ENCODE data around the gene PKNOX1.
"Not testable (repeated sequence)": the region's sequence is repeated elsewhere in the genome, so short reads cannot be mapped to it uniquely, and the experiment has no call there.

The PKNOX1 gene

DNA sequence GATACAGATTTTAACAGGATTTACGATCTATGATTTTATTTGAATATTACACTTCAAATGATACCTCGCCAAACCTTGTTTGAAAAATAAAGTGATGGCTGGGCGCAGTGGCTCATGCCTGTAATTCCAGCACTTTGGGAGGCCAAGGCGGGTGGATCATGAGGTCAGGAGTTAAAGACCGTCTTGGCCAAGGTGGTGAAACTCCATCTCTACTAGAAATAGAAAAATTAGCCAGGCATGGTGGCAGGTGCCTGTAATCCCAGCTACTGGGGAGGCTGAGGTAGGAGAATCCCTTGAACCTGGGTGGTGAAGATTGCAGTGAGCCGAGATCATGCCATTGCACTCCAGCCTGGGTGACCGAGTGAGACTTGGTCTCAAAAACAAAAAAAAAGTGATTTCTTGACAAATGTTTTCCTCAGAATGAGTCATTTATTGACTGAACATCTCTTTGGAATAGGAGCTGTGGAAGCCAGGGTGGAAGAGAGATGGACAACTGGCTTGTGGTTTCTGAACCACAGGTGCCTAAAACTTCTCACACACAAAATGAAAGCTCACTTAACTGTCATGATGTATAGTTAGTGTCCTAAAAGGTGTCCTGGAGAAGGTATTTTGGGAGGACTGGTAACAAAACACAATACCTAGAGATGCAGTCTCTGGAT is 11.9 kb downstream of the PKNOX1 start:
- DNase-seq (ENCODE audit: low read depth): no peak

DNA sequence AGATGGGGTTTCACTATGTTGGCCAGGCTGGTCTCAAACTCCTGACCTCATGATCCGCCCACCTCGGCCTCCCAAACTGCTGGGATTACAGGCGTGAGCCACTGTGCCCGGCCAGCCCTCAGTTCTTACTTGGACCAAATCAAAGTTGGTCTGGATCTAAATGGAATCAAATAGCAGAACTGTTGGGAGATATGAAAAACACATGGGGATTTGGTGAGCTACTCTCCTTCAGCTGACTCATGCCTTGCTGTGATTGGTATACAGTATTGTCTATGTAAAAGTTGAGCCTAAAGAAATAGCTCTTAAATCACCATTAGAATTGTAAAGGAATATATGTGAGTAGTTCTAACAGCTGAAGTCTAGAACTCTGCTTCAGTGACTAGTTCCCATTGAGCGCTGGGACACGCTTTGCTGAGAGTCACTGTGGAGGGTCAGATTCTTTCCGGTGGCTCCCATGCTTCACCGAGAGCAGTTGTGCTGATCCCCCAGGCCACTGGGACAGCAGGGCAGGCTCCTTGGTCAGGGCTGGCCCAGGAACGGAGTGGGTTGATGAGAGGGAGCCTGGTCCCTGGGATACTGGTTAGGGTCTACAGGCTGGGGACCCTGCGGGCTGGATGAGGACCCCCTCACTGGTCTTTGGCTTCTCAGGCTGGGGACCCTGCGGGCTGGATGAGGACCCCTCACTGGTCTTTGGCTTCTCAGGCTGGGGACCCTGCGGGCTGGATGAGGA is 14.0 kb downstream of the PKNOX1 start:
- DNase-seq (ENCODE audit: low read depth): no peak

DNA sequence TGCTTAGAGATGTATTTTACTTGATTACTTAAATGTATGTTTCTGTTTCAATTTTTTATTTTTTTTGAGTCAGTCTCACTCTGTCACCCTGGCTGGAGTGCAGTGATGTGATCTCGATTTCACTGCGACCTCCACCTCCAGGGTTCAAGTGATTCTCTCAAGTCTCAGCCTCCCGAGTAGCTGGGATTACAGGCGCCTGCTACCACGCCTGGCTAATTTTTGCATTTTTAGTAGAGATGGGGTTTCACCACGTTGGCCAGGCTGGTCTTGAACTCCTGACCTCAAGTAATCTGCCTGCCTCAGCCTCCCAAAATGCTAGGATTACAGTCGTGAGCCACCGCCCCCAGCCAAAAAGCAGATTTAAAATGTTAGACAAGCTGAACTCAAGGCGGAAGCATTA is 15.0 kb downstream of the PKNOX1 start:
- not testable (repeated sequence) for DNase-seq (ENCODE audit: low read depth)

DNA sequence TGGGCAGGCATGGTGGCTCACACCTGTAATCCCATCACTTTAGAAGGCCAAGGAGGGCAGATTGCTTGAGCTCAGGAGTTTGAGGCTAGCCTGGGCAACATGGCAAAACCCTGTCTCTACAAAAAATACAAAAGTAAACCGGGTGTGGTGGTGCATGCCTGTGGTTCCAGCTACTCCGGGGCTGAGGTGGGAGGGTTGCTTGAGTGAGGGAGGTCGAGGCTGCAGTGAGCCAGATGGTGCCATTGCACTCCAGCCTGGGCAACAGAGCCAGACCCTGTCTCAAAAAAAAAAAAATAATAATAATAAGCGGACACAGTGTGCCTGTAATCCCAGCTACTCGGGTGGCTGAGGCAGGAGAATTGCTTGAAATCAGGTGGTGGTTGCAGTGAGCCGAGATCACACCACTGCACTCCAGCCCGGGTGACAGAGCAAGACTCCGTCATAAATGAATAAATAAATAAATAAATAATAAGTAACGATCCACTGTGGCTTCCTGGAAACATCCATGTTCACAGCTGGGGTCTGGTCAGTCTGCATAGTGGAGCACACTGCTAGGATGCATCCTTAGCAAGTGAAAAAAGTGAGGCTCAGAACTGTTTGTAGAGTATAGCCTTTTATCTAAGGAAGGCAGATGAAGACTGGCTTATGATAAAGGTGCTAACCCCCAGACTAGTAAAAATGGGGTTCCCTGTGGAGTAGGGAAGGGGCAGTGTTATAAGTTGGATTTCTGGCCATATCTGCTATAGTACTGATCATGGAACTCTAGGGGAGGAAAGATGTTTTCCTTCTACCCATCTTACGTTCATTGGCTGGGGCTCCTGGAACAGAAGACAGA is 15.7 kb downstream of the PKNOX1 start:
- DNase-seq (ENCODE audit: low read depth): no peak

DNA sequence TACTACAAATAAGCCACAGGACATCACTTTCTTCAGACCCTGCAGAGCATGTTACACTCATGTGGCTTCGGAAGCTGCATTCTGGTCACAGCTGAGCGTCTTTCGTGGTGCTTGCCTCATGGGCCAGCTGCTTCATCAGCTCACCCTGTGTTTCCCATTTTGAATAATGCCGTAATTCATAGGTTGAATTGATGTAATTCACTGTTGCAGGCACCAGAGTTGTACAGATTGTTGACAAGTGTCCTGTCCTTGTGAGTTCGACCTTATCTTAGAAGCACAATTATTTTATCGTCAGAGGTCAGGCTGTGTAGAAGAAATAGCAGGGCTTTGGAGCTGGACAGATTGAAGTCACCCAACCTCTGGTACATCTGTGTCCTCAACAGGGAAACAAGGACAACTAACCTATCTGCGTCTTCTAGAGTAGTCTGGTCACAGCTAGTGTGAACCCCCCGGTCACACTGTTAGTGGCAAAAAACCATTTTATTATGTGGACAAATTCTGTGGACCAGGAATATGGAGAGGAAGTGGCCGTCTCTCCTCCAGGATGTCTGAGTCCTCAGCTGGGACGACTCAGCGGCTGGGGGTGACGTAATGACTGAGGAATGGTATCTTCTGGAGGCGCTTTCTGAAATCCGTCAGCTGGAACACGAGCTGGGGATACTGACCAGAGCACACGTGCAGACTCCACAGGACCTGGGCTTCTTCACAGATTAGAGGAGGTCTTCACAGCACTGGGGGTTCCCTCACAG is 17.8 kb downstream of the PKNOX1 start:
- no peak for DNase-seq (ENCODE audit: low read depth)

DNA sequence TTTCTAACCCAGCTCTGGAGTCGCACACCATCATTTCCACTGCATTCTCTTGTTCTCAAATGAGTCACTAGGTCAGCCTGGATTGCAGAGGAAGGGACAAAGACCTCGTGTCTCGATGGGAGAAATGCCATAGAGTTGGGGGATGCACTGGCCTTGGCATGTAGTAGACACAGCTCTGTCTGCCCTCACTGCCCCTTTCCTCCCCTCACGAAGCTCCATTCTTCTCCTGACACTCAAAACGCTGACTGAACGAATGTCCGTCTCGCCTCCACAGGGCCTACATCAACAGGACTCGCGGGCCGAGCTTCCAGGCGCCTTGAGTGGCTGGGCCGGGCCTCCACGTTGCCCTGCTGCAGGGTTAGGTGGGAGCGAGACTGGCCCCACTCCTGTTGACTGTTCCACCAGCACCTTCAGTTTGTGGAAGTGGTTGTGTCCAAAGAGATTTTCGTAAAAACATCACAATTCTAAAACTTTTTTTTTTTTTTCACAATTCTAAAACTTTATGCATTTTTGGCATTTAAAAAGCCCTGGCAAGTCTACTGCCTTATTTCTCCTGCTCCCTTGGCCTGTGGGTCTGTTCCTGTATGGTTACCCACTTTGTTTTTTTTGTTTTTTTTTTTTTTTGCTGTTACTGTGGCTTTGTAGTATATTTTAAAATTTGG is 18.8 kb downstream of the PKNOX1 start:
- DNase-seq (ENCODE audit: low read depth): no peak

DNA sequence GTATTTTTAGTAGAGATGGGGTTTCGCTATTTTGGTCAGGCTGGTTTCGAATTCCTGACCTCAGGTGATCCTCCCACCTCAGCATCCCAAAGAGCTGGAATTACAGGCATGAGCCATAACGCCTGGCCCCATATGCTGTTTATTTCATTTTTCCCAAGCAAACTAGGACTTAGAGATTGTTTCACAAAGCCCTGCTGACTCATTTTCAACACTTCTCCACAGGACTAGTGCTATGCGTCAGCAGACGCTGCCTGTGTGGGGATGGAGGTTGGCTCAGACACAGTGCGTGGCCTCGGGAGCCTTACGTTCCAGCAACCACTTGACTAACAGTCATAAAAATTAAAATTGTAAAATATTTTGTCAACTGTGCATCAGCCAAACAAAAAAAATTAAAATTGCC is 22.7 kb downstream of the PKNOX1 start:
- DNase-seq (ENCODE audit: low read depth): no peak

DNA sequence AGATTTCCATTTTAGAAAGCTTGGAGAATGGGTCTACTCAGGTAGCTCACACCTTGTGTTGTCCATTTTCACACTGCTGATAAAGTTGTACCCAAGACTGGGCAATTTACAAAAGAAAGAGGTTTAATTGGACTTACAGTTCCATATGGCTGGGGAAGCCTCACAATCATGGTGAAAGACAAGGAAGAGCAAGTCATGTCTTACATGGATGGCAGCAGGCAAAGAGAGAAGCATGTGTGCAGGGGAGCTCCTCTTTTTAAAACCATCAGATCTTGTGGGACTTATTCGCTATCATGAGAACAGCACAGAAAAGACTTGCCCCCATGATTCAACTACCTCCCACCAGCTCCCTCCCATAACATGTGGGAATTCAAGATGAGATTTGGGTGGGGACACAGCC is 23.6 kb downstream of the PKNOX1 start:
- DNase-seq (ENCODE audit: low read depth): not testable (repeated sequence)

DNA sequence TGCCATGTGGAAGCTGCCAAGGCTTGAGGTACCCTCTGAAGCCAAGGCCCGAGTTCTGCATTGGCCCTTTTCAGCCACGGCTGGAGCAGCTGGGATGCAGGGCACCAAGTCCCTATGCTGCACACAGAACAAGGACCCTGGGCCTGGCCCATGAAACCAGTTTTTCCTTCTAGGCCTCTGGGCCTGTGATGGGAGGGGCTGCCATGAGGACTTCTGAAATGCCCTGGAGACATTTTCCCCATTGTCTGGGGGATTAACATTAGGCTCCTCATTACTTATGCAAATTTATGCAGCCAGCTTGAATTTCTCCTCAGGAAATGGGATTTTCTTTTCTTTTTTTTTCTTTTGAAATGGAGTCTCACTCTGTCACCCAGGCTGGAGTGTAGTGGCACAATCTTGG is 24.8 kb downstream of the PKNOX1 start:
- not testable (repeated sequence) for DNase-seq (ENCODE audit: low read depth)

DNA sequence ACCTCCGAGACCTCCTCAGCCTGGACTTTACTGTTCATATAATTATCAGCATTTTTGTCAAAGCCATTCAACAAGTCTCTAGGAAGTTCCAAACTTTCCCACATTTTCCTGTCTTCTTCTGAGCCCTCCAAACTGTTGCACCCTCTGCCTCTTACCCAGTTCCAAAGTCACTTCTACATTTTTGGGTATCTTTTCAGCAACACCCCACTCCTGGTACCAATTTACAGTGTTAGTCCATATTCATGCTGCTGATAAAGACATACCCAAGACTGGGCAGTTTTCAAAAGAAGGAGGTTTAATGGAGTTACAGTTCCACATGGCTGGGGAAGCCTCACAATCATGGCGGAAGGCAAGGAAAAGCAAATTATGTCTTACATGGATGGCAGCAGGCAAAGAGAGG is 25.7 kb downstream of the PKNOX1 start:
- DNase-seq (ENCODE audit: low read depth): not testable (repeated sequence)

DNA sequence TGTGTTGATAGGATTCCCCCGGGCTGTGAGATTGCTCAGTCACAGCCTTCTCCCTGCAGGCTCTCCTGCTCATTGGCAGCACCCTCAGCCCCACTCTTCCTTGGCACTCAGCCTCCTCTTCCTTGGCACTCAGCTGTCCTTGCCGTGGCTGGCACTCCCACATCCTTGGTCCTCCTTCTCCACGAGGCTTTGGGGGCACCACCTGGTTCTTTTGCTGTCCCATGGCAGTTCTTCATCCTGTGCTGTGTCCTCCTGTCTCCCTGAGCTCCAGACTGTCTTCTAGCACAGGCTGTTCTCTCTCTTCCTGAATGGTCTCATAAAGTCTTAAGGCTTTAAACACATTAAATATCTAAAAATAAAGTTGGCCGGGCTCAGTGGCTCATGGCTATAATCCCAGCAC is 27.0 kb downstream of the PKNOX1 start:
- DNase-seq (ENCODE audit: low read depth): no peak

DNA sequence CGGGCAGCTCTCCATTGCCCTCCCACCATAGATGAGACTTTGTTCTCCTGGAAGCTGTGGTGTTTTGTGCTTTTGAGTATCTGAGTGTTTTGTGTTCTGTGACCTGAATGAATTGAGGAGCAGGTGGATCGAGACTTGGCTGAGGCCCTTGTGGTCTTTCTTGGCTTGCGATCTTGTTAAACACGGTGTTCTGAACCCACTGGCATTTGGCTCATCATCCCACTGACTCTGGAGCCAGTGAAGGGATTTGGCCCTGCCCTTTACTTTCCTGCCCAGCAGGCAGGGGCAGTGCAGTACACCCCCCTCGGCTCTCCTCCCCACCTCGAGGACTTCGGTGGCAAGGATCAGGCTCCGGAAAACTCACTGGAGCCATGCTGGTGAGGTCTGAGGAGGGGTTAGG is 30.6 kb downstream of the PKNOX1 start:
- DNase-seq (ENCODE audit: low read depth): no peak

DNA sequence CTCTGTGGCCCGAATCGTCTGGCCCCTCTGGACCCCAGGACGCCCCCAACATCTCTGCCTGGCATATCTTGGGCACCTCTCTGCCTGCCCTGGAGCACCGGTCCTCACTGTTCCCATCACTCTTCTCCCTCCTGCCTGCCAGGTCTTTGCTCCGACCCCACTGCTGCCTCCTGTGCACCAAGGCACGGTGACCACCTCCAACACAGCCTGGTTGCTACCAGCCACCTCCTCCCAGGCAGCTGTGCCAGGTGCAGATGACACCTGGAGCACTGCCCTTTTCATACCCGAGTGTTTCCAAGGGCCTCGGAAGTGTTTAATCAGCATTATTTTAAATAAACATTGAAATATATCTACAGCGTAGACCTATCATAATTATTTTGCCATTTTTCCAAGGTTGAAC is 31.3 kb downstream of the PKNOX1 start:
- DNase-seq (ENCODE audit: low read depth): no peak

DNA sequence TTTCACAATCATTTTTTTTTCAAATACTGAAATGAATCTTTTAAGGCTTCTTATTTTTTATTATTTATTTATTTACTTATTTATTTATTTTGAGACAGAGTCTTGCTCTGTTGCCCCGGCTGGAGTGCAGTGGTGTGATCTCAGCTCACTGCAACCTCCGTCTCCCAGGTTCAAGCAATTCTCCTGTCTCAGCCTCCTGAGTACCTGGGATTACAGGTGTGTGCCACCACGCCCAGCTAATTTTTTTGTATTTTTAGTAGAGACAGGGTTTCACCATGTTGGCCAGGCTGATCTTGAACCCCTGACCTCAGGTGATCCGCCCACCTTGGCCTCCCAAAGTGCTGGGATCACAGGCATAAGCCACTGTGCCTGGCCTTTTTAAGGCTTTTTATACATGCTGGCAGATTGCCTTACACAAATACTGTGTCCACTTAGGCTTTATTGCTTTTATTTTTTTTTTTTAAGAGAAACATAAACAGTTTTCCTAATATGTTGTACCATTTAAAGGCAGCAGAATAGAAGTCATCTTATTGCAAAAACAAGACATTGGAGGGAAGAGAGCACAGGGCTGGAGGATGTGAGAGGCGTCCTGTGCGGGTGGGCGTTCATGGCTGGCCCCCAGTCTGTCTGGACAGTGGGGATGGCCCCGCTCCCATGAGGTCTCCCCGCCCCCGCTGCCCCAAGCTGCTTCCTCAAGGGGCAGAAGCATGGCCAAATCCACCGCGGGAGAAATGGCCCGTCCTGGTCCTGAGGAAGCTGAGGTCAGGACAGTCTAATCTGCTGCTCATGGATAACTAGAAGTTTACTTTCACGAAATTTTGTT is 31.9 kb downstream of the PKNOX1 start:
- not testable (repeated sequence) for DNase-seq (ENCODE audit: low read depth)

DNA sequence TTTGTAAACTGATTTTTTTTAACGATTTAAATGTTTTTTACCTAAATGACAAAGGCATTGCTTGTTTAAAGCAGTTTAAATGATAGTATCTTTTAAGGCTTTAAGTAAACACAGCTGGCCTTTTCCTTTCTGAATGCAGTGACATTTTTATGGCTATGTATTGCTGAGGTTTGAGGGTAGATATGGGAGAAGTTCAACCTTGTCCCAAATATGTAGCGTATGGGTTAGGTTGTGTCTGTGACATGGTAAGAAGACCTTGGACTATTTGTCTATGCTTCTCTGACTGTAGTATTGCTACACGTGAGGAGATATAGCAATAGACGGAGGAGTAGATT is 32.5 kb downstream of the PKNOX1 start:
- no peak for DNase-seq (ENCODE audit: low read depth)

DNA sequence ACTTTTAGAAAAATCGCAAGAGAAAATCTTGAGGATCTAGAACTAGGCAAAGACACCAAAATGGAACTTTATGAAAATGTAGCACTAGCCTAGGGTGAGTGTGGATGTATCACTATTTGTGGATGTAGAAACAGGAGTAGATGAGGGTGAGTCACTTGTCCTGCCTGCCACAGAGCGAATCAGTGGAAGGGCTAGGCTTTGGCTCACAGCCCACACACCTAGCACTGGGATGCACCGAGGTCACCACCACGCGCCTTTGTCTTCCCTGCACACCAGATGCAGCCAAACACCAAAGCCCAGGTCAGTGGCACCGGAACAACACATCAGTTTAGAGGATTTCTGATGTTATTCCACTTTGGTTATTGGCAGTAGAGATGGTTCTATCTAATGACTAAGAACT is 38.2 kb downstream of the PKNOX1 start:
- DNase-seq (ENCODE audit: low read depth): no peak

DNA sequence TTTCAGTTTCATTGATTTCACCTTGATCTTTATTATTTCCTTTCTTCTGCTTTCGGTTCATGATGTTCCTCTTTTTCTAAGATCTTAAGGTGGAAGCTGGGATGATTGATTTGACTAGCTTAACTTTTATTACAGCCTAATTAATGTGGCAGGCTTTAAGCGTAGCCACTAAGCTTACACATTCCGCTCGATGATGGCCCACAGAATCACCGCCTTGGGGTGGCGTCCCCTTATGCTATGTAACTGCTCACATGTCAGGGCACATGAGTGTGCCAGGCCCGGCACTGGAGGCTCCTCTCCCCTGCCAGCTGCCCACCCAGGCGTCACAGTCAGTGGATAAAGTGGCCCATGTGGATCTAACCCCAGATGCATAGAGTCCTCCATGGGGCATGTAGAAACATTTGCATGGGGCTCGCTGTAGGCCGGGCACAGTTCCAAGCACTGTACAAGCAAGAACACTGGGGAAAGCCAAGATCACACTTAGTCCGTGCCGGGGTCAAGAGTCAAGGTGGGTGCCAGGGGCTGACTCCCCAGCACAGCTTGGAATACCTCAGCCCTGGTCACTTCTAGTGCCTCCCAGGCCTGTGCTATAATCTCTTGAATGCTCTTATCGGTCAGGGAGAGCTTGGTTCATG is 41.7 kb downstream of the PKNOX1 start:
- DNase-seq (ENCODE audit: low read depth): no peak

DNA sequence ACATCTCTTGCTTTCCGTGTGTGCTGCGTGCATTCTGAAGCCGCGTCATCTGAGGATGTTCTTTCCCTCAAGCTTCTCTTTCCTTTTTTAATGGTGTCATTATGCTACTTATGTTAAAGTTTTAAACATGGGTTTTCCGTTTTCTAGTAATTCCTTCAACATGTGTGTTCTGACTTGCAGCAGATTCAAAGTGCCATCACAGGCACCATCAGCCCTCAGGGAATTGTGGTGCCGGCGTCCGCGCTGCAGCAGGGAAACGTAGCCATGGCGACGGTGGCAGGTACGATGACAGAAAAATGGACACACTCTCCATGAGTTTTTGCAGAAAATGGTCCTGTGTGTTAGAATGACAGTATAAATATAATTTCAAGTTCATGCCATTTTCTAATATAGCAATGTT is 42.4 kb downstream of the PKNOX1 start:
- DNase-seq (ENCODE audit: low read depth): no peak

DNA sequence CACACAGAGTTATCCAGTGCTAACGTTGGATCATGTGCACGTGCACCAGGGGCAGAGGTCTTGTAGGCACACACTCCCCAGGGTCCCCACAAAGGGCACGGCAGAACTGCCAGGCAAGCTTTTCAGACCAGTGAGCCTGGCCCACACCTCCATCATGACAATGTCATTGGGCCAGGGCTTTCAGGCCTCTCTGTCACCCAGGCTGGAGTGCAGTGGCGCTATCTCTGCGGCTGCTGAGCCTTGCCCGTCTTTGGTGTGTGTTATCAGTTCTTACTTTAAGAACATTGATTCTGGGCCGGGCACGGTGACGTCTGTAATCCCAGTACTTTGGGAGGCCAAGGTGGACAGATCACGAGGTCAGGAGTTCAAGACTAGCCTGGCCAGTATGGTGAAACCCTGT is 44.2 kb downstream of the PKNOX1 start:
- DNase-seq (ENCODE audit: low read depth): no peak

DNA sequence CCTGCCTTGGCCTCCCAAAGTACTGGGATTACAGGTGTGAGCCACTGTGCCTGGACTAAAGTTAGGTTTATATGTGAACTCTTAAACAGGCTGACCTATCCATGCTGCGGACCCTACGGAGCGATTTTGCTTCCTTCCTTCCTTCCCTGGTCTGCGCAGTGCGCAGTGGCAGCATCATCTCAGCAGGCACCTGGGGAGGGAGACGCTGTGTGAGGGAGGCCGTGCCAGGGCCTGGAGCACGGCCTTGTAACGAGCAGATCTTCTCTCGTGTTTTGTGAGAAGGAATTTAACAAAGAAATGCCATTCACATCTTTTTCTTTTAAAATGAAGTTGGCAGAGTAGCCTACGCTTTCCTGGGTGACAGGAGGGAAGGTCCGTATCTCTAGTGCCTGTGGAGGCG is 45.8 kb downstream of the PKNOX1 start:
- DNase-seq (ENCODE audit: low read depth): no peak

DNA sequence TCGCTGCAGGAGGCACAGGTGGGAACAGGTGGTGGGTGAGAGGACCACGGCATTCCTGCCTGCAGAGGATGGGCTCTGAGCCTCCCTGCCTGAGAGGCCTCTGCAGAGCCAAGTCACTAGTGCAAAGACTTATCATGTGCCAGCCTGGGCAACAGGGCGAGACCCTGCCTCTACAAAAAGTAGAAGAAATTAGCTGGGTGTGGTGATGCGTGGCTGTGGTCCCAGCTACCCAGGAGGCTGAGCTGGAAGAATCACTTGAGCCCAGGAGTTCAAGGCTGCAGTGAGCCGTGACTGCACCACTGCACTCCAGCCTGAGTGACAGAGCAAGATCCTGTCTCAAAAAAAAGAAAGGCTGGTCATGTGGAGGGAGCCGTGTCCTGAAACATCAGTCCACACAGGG is 46.4 kb downstream of the PKNOX1 start:
- DNase-seq (ENCODE audit: low read depth): no peak

All from stimulated activated CD8-positive, alpha-beta memory T cell treated with anti-CD3 and anti-CD28 coated beads, Interleukin-7, amount 100 ng/mL, for 24 hours (primary cell).